Smooth muscle cell (in vitro differentiated cells): ENCODE measurements around the gene DICER1. TPM values are rescaled to one million over a fixed set of nuclear protein-coding genes. Genes with fewer than 3 reads are reported as not detected.

Source experiments
- DNase-seq: peaks from one replicate; lab custom pipeline; 2025; ENCODE audit not compliant: unreplicated experiment; lab: John Stamatoyannopoulos, UW
- H2AFZ ChIP-seq: fragments of 200-600 bp; sonication (generic); 2 replicates; pipeline ENCODE4 v1.6.0; 2016; ENCODE audit warnings: antibody characterized with exemption, low read depth, mild to moderate bottlenecking
- H3F3A ChIP-seq: fragments of 200-600 bp; sonication (generic); 2 replicates; pipeline ENCODE4 v1.6.0; 2017; ENCODE audit warnings: antibody characterized with exemption, low read depth
- H3K27ac ChIP-seq: fragments of 200-600 bp; sonication (generic); 2 replicates; pipeline ENCODE4 v1.5.1; 2016; ENCODE audit warnings: low read depth, mild to moderate bottlenecking
- H3K27me3 ChIP-seq: fragments of 200-600 bp; sonication (generic); 2 replicates; pipeline ENCODE4 v1.6.1; 2016; ENCODE audit warnings: low read depth, mild to moderate bottlenecking
- H3K36me3 ChIP-seq: fragments of 200-600 bp; sonication (generic); 2 replicates; pipeline ENCODE4 v1.5.1; 2016; ENCODE audit warnings: low read depth
- H3K4me1 ChIP-seq: fragments of 200-600 bp; sonication (generic); 2 replicates; pipeline ENCODE4 v1.5.1; 2016; ENCODE audit warnings: low read depth
- H3K4me2 ChIP-seq: fragments of 200-600 bp; sonication (generic); 2 replicates; pipeline ENCODE4 v1.6.0; 2016; ENCODE audit warnings: mild to moderate bottlenecking
- H3K4me3 ChIP-seq: fragments of 200-600 bp; sonication (generic); 2 replicates; pipeline ENCODE4 v1.5.1; 2016; ENCODE audit warnings: mild to moderate bottlenecking
- H3K79me2 ChIP-seq: fragments of 200-600 bp; sonication (generic); 2 replicates; pipeline ENCODE4 v1.6.0; 2016; ENCODE audit warnings: low read depth, mild to moderate bottlenecking
- H3K9ac ChIP-seq: fragments of 200-600 bp; sonication (generic); 2 replicates; pipeline ENCODE4 v1.6.0; 2016; ENCODE audit warnings: low read depth
- H3K9me3 ChIP-seq: fragments of 200-600 bp; sonication (generic); replicated peaks from 2 replicates; pipeline ENCODE4 v1.5.1; 2016; ENCODE audit warnings: low read depth
- H4K20me1 ChIP-seq: fragments of 200-600 bp; sonication (generic); 2 replicates; pipeline ENCODE4 v1.6.0; 2016; ENCODE audit warnings: low read depth
- WGBS: methylation state at CpG from one replicate; pipeline ENCODE4 v1.1.7; 2016; ENCODE audit warnings: low lambda C conversion rate; 5-methylcytosine and 5-hydroxymethylcytosine counted together
- polyA plus RNA-seq: library from polyadenylated mRNA; unstranded; fragments of >200 nt; fragmentation: Nextera tagmentation; extraction: Ambion mirVana; gene quantifications from 2 replicates; pipeline ENCODE4 v1.2.1, GENCODE V29; 2016
- total RNA-seq: library from RNA; depleted of rRNA; stranded (reverse); fragments of >200 nt; gene quantifications from 2 replicates; pipeline ENCODE4 v1.2.3, GENCODE V29; 2014
- TF ChIP-seq, protein P1 (sequence below): fragments of 200-600 bp; sonication (generic); IDR thresholded peaks from 2 replicates; pipeline ENCODE4 v1.5.1; 2017; ENCODE audit warnings: borderline replicate concordance, mild to moderate bottlenecking, antibody characterized with exemption; ENCODE audit not compliant: insufficient read depth, poor library complexity, severe bottlenecking

Gene DICER1
- total and polyA plus RNA-seq, 2 experiments from 2014 or later: 17.3 to 67.5 TPM

DNA sequence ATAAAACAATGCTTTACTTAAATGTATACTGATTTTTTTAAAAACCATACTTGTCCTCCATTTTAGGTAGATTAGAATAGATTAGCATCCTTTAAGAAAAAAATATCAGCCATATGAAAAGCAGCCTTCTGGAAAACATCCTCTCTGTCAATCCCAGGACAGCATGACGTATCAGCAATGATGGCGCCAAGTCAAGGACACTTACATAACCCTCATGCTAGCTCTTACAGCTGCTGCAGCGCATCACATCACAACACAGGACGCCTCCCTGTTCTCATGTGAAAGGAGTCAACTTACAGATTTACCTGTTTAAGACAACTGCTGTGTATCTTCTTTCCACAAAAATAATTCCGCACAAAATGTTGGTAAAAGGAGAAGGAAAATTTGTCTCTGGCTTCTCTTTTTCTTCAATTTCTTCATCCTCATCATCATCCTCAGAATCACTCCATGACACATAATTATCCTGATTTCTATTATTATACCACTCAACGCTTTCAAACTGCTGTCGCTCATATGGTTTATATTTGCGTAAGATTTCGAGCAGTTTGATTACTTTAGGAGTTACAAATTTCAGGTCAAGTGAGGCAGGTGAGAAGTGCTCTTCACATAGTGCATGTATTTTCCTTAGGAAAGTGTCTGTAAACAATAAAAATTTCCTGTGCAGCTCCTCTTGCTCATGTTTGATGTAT is 33.3 kb downstream of the DICER1 start:
- WGBS: 98% methylated on average over 9 of the region's 9 CpGs
- Histone ChIP-seq H3K4me3 (no peak overlapping the region), H4K20me1 (peaks cover 26% of the 10 kb centered on the region), H3F3A (no peaks in the 10 kb centered on the region), H3K27me3 (no peaks in the 10 kb centered on the region), H3K4me1 (peaks cover 14% of the 10 kb centered on the region), H3K9me3 (no peaks in the 10 kb centered on the region), H3K4me2 (no peak overlapping the region), H3K9ac (no peak overlapping the region), H2AFZ (no peak overlapping the region), H3K36me3 (peaks cover 8% of the 10 kb centered on the region), H3K79me2 (no peaks in the 10 kb centered on the region), H3K27ac (no peak overlapping the region)
- TF ChIP-seq, protein P1, sequence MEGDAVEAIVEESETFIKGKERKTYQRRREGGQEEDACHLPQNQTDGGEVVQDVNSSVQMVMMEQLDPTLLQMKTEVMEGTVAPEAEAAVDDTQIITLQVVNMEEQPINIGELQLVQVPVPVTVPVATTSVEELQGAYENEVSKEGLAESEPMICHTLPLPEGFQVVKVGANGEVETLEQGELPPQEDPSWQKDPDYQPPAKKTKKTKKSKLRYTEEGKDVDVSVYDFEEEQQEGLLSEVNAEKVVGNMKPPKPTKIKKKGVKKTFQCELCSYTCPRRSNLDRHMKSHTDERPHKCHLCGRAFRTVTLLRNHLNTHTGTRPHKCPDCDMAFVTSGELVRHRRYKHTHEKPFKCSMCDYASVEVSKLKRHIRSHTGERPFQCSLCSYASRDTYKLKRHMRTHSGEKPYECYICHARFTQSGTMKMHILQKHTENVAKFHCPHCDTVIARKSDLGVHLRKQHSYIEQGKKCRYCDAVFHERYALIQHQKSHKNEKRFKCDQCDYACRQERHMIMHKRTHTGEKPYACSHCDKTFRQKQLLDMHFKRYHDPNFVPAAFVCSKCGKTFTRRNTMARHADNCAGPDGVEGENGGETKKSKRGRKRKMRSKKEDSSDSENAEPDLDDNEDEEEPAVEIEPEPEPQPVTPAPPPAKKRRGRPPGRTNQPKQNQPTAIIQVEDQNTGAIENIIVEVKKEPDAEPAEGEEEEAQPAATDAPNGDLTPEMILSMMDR: no peak
- no peak for DNase-seq

DNA sequence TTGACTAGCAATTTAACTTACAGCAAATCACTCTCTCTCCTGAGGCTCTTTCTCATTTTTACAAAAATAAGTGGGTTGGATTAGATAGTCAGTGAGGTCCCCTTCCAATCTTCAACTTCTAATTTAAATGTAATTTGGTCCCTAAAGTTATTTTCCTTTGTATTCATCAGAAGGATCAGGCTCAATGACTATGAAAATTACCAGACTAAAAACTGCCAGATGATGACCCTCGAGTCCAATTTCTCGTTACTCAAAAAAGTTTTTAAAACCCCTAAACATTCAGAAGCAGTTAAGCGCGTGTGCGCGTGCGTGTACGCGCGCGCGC is 34.7 kb downstream of the DICER1 start:
- Histone ChIP-seq H3K36me3 (peaks cover 8% of the 10 kb centered on the region), H3F3A (no peaks in the 10 kb centered on the region), H3K27me3 (no peaks in the 10 kb centered on the region), H3K4me1 (peaks cover 20% of the 10 kb centered on the region), H2AFZ (no peak overlapping the region), H3K9ac (no peak overlapping the region), H3K4me3 (no peak overlapping the region), H3K9me3 (no peaks in the 10 kb centered on the region), H4K20me1 (peaks cover 17% of the 10 kb centered on the region), H3K27ac (no peak overlapping the region), H3K4me2 (no peak overlapping the region), H3K79me2 (no peaks in the 10 kb centered on the region)
- no peak for DNase-seq
- over 99% methylated on average over 12 of the region's 12 CpGs for whole genome bisulfite sequencing
- TF ChIP-seq, protein P1: no peak

DNA sequence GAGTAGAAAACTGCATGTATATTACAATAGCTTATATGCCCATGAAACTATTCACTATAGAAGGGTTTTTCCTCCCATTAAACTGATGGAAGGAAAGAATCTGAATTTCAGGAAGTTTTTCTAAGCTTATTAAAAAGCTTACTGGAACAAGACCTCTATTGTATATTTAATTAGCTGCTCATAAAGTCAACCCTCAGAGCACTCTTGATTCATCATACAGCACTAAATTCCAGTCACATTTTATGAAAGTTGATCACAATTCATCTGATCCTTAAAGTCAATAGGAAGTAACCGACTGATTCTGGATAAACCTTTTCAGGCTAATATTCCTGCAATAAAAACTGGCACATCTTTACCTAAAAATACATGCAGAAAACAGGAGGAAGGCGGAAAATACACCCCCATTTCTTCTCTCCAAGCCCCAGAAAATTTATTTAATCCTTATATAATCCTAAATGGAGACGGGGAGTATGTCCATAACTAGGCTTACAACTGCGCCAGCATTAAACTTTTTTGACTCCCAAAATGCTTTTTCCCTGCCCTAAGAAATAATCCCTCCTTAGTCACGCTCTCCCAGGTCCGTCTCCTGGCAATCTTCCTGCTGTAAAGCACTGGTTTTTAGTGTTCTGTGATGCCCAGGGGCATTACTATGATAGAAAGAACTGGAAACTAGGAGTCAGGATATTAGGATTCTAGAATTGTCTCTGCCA is 35.3 kb downstream of the DICER1 start:
- Histone ChIP-seq H3K27me3 (no peaks in the 10 kb centered on the region), H2AFZ (no peak overlapping the region), H3F3A (no peaks in the 10 kb centered on the region), H3K36me3 (peaks cover 8% of the 10 kb centered on the region), H3K9me3 (no peaks in the 10 kb centered on the region), H4K20me1 (peaks cover 15% of the 10 kb centered on the region), H3K4me3 (no peak overlapping the region), H3K79me2 (no peaks in the 10 kb centered on the region), H3K4me2 (no peak overlapping the region), H3K9ac (no peak overlapping the region), H3K27ac (no peak overlapping the region), H3K4me1 (peaks cover 20% of the 10 kb centered on the region)
- DNase-seq: no peak
- WGBS: 89% methylated on average over 6 of the region's 6 CpGs
- TF ChIP-seq, protein P1: no peak
